Gastroesophageal sphincter (tissue), 3 donors: ENCODE measurements around the gene BAIAP3.

Experiments used
- EP300 ChIP-seq: sonication (generic); formaldehyde crosslinking; IDR thresholded peaks from one replicate; pipeline ENCODE4 v1.6.1; 2017; ENCODE audit warnings: antibody characterized with exemption, mild to moderate bottlenecking
- POLR2A ChIP-seq, 2 donors: fragments of 450-650 bp; IDR thresholded peaks; one replicate each; pipeline ENCODE4 v1.6.1; 2017; ENCODE audit warnings: antibody characterized with exemption in 2 of 2, mild to moderate bottlenecking in 2 of 2, moderate library complexity in 1 of 2
- POLR2AphosphoS5 ChIP-seq: sonication (generic); formaldehyde crosslinking; IDR thresholded peaks from one replicate; pipeline ENCODE4 v1.6.1; 2017; ENCODE audit warnings: antibody characterized with exemption
- TF ChIP-seq, protein P1 (sequence below), 4 experiments: fragments of 200-600 bp in 2 of 4; fragments of 450-650 bp in 2 of 4; sonication (generic) in 1 of 4; IDR thresholded peaks; one replicate each; pipeline ENCODE4 v1.5.1; 2017 to 2019; ENCODE audit warnings: antibody characterized with exemption in 4 of 4, mild to moderate bottlenecking in 2 of 4, moderate library complexity in 2 of 4

DNA sequence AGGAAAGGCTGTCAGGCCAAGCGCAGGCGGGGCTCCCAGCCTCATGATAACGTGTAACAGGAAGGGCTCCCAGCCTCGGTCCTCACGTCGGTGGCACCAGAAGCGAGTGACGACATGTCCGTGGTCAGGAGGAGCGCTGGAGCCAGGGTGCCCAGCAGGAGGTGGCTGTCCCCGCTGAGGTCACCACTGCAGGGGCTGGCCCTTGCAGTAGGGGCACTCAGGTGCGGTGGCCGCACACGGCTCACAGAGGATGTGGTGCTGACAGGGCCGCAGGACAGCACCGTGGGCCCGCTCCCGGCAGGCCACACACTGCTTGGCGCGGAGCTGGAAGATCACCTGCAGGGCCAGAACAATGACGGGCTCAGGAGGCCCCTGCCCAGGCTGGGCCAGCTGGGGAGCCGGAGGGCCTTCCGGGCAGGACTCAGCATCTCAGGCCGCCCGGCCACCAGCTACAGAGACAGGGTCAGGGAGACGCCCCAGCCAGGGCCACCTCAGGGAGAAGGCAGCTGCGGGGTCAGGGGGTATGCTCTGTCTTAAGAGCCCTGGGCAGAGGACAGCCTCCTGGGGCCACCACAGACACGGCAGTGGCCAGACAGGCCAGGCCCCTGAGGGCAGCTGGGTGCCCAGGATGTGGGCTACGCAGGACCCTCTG is 32.7 kb downstream of the BAIAP3 start:
- TF ChIP-seq, protein P1, sequence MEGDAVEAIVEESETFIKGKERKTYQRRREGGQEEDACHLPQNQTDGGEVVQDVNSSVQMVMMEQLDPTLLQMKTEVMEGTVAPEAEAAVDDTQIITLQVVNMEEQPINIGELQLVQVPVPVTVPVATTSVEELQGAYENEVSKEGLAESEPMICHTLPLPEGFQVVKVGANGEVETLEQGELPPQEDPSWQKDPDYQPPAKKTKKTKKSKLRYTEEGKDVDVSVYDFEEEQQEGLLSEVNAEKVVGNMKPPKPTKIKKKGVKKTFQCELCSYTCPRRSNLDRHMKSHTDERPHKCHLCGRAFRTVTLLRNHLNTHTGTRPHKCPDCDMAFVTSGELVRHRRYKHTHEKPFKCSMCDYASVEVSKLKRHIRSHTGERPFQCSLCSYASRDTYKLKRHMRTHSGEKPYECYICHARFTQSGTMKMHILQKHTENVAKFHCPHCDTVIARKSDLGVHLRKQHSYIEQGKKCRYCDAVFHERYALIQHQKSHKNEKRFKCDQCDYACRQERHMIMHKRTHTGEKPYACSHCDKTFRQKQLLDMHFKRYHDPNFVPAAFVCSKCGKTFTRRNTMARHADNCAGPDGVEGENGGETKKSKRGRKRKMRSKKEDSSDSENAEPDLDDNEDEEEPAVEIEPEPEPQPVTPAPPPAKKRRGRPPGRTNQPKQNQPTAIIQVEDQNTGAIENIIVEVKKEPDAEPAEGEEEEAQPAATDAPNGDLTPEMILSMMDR (IDR thresholded peaks at IDR 0.05), result no peak
- TF ChIP-seq POLR2A (IDR thresholded peaks at IDR 0.05) (no peak), EP300 (no peak), POLR2AphosphoS5 (no peak)
